ENCODE data around the gene FLRT2.

Gene FLRT2
- total RNA-seq, result 0 to 0.62 (median 0.27) reads per million in 4 experiments

GRCh38 chr14:85529803-85530574 is at the start of gene FLRT2:
FLRT2 (plus strand) TSS chr14:85530144; CDS start chr14:85621515, 91,371 bp downstream.
- no peak for DNase-seq

DNA sequence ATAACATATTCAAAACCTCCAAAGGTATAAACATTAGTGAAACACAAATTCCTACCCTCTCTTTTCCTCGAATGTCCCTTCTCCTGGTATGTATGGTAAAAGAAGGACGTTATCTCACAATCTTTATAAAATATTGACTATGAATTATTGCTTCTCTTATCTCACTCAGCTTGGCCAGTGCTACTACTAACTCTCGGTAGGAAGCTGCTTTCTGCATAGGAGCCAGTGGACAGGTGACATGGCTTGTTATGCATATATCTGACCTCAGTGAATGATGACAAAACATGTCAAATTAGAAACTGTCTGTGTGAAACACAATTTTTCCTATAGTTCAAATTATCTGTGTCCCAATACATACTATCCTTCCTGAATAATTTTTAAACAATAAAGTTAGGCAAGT is 48.5 kb upstream of the FLRT2 start:
- DNase-seq, result no peak

GRCh38 chr14:85482552-85482951 is 47.4 kb upstream of the FLRT2 start:
- DNase-seq, result no peak

- DNase-seq, result no peak
Observed at GRCh38 chr14:85483037-85483436, 46.9 kb upstream of the FLRT2 start.

DNA sequence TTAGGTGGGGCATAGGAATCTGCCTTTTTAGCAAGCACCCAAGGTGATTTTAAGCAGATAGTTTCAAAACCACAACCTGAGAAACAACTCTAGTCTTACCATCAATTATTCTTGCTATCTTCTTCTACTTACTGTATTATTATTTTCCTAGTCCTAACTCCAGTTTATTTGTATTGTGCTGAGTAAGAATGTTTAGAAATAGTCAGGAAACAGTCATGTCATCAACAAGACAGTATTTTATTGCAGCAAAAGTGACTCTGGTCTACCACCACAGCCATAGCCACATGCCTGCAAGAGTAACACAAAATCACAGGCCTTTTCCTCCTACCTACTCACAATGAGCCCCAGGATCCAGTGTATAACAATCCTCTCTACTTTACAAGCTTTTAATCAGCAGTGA is 46.3 kb upstream of the FLRT2 start:
- no peak for DNase-seq

DNA sequence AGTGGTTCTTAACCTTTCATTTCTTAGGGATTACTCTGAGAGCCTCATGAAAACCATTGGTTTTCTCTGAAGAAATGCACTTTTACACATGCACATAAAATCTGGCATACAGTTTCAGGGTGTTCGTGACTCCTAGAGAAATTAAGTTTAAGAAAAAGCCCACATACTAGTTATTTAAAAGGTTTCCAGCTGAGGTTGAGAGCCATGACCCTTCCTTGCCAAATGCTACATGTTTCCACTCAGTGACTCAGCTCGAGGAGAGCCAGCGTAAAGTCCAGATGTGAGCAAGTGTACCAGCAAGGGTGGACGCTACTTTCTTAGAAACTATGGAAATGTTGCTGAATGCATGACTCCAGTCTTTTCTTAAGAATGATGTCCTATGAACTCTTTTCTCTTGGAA is 42.7 kb upstream of the FLRT2 start:
- no peak for DNase-seq

GRCh38 chr14:85501751-85502150 is 28.2 kb upstream of the FLRT2 start:
- no peak for DNase-seq

GRCh38 chr14:85508863-85509262 is 21.1 kb upstream of the FLRT2 start:
- no peak for DNase-seq

- no peak for DNase-seq
Observed at GRCh38 chr14:85512451-85512850, 17.5 kb upstream of the FLRT2 start.

GRCh38 chr14:85514487-85514886 is 15.5 kb upstream of the FLRT2 start:
- DNase-seq, result no peak

- DNase-seq, result no peak
Observed at GRCh38 chr14:85516239-85517113, 13.5 kb upstream of the FLRT2 start.

- no peak for DNase-seq
Observed at GRCh38 chr14:85517114-85517688, 12.7 kb upstream of the FLRT2 start.

DNA sequence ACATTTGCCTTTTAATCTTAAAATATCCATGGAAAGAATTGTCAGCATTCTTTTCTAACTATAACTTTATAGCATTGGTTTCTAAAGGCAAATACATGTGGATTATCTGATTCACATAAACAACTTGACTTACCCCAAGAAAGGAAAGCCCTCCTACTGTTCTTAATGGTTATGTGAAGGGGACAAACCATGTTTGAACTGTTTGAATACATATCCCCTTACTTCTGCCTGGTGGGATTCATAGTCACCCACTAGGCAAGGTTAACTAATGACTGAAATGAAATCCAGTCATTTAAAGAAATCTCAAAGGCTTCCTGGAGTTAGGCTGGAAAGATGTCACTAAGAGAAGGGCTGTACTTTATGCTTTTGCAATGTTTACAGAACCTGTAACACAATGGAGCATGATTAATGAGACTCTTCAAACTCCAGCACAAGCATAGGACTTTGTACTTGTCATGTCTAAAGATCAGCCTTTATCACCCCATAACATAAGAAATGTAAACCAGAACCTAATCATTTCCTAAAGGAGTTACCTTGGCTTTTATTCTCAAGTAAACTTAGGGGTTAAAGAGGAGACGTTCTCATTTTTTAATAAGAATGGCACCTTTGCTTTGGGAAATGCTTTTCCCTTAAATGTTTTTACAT is 10.2 kb upstream of the FLRT2 start:
- DNase-seq, result no peak

GRCh38 chr14:85520581-85520980 is 9.4 kb upstream of the FLRT2 start:
- no peak for DNase-seq

DNA sequence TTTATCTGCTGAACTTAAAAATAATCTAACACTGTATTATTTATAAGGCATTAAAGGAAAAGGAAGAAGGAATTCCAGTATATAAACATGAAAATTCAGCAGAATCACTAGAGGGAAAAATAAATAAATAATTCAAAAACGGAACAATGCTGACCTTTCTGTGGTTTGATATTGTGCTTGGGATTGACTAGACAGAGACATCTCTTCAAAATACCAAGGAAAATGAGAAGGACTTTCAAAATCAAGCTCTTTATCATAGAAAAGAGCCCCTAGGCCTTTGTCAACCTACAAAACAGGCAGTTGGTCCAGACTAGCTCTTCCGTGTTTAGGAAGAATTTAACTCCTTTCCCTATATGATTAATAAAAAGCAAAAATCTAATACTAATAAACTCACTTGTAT is 6.3 kb upstream of the FLRT2 start:
- DNase-seq, result no peak

DNA sequence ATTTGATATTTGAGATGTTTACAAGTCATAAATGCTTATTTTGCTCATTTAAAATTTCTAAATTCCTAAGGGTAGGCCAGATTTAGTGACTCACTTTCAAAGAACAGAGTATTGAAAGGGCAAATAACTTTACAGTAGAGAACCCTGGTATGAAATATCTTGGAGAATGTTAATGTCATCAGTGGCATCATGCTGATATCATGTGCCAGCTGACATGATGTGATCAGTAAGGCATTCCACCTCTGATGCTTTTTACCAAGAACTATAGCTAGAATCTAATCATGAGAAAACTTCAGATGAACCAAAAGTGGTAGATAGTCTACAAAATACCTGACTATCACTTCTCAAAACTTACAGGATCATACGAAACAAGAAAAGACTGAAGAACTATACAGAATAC is 2.9 kb upstream of the FLRT2 start:
- DNase-seq, result no peak

GRCh38 chr14:85527445-85528035 is 2.4 kb upstream of the FLRT2 start:
- no peak for DNase-seq

DNA sequence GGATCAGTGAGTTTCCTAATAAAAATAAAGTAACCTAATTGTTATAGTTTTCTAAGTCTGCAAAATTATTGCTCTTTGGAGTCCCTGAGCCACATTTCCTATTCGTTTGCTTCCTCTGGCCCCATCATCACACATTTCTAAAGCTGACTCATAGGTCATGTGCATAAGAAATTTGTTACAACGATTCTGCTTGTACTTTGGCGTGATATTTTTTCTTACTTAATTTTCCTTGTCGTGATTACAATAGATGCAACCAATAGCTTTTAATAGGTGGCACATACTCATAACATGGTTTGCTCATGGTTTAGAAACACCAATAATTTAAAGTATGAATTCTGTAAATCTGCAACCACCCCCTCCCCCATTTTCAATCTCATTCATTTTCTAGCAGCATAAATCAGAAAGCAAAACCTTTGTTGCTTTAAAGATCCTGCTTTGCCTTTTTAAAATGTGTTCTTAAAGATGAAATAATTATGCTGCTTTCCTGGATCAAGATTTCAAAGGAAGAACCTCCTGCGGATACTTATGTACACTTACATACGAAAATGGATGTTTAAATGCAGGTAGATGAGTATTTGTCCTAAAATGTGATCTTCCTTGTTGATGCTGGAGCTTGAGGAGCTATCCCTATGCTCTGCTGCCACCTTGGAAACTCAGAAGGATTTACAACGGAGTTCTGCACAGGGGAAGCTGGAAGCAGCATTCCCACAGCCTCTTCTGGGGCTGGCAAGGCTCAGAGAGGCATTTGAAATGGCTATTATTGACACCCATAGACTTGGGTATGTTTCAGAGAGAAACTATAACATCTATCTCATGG is 1.7 kb upstream of the FLRT2 start:
- no peak for DNase-seq

- DNase-seq, result no peak
Observed at GRCh38 chr14:85528897-85529631, 880 bp upstream of the FLRT2 start.

- no peak for DNase-seq
Observed at GRCh38 chr14:85530626-85531025, 682 bp downstream of the FLRT2 start.

DNA sequence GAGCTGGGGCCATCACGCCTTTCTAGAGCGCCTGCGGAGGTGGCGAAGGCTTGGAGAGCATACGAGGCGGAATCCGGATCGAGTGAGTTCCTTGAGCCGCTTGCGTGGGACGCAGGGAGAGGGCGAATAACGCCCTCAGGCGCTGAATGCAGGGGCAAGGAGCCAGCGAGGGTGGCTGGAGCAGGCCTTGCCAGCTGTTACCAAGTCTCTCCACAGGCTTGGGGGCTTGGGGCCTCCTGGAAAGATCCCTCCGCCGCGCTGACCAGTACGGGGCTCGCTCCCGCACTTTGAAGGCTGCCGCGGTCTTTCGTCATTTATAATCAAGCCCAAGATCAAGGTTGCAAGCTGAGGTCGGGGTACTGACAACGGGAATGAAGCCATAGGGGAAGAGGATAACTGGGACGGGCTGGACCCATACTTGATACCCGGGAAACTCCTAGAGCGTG is 1.2 kb downstream of the FLRT2 start:
- DNase-seq, result no peak
